T-helper 17 cell (primary cell): ENCODE data around the gene MFAP1. TPM values are rescaled to one million over a fixed set of nuclear protein-coding genes. Genes with fewer than 3 reads are reported as not detected.

Experiments
- ATAC-seq: fragments of 150-1000 bp; cut with Tn5 transposase; 2 replicates; pipeline ENCODE4 v1.10.0; 2021; ENCODE audit warnings: mild to moderate bottlenecking, moderate library complexity
- DNase-seq, 3 donors: peaks; one replicate each; pipeline versions ENCODE4 v3.0.0 to v3.0.0-alpha.2; 2020 to 2021
- H3K9me3 ChIP-seq: one replicate; pipeline ENCODE4 v1.7.0; 2013; ENCODE audit warnings: low read length, mild to moderate bottlenecking; ENCODE audit not compliant: control insufficient read depth, poor library complexity, severe bottlenecking
- H3K27ac Mint-ChIP-seq: one replicate; pipeline ENCODE4 v1.8.0; 2022; ENCODE audit warnings: mild to moderate bottlenecking, moderate library complexity, mixed read lengths
- H3K27me3 Mint-ChIP-seq: one replicate; pipeline ENCODE4 v1.8.0; 2022; ENCODE audit warnings: mixed read lengths
- H3K36me3 Mint-ChIP-seq: one replicate; pipeline ENCODE4 v1.8.0; 2022; ENCODE audit warnings: low read depth, mixed read lengths
- H3K4me1 Mint-ChIP-seq: one replicate; pipeline ENCODE4 v1.8.0; 2022; ENCODE audit warnings: mild to moderate bottlenecking, mixed read lengths
- H3K4me3 Mint-ChIP-seq: one replicate; pipeline ENCODE4 v1.8.0; 2022; ENCODE audit warnings: mild to moderate bottlenecking, moderate library complexity, mixed read lengths
- total RNA-seq, 4 donors: library from RNA in 2 of 4; stranded (reverse) in 2 of 4; gene quantifications; one replicate each; pipeline ENCODE4 v1.2.3 and lab custom pipeline; 2022 to 2026

Gene MFAP1
- total RNA-seq, 2 donors from 2014 or later: 8.9 to 12.1 TPM

GRCh38 chr15:43777267-43777914, 47.1 kb downstream of the MFAP1 start:
- Mint-ChIP-seq H3K27ac (peak overlapping the region; percentile 79), H3K4me3 (peak overlapping the region; percentile 93), H3K27me3 (no peaks in the 10 kb centered on the region), H3K36me3 (no peaks in the 10 kb centered on the region), H3K4me1 (peaks cover 15% of the 10 kb centered on the region)
- DNase-seq (peak; percentile 72 to 78 (median 77)), ATAC-seq (peak; percentile 74)
- no peaks in the 10 kb centered on the region for H3K9me3 ChIP-seq

- H3K27ac Mint-ChIP-seq: peak within 1 kb of the TSS; percentile 79
- H3K27me3 Mint-ChIP-seq: no peaks in the 10 kb centered on the region
- H3K36me3 Mint-ChIP-seq: no peaks in the 10 kb centered on the region
- peaks cover 15% of the 10 kb centered on the region for H3K4me1 Mint-ChIP-seq
- ATAC-seq (peak; percentile 83), DNase-seq (peak; percentile 52 to 73 (median 72))
- H3K9me3 ChIP-seq: no peaks in the 10 kb centered on the region
- H3K4me3 Mint-ChIP-seq: peak within 1 kb of the TSS; percentile 93
Observed at GRCh38 chr15:43776718-43777266, 47.7 kb downstream of the MFAP1 start, which contains the start of gene ELL3. Gene ELL3, minus strand, starts transcription at chr15:43776966. Its CDS starts 65 bp downstream, at chr15:43776901.

GRCh38 chr15:43776101-43776717, 48.3 kb downstream of the MFAP1 start:
- H3K4me1 Mint-ChIP-seq: peaks cover 15% of the 10 kb centered on the region
- H3K4me3 Mint-ChIP-seq: peak overlapping the region; percentile 93
- H3K9me3 ChIP-seq: no peaks in the 10 kb centered on the region
- ATAC-seq (peak; percentile 3), DNase-seq (peak in 2 of 3 donors; percentile 13)
- no peaks in the 10 kb centered on the region for H3K36me3 Mint-ChIP-seq
- no peaks in the 10 kb centered on the region for H3K27me3 Mint-ChIP-seq
- peak overlapping the region; percentile 79 for H3K27ac Mint-ChIP-seq

GRCh38 chr15:43775411-43775965, 49.0 kb downstream of the MFAP1 start:
- H3K27ac Mint-ChIP-seq: peak overlapping the region; percentile 79
- H3K36me3 Mint-ChIP-seq: peaks cover 3% of the 10 kb centered on the region
- ATAC-seq: no peak
- H3K27me3 Mint-ChIP-seq: no peaks in the 10 kb centered on the region
- H3K4me3 Mint-ChIP-seq: peak overlapping the region; percentile 93
- DNase-seq: no peak
- no peaks in the 10 kb centered on the region for H3K9me3 ChIP-seq
- peaks cover 15% of the 10 kb centered on the region for H3K4me1 Mint-ChIP-seq

- Mint-ChIP-seq H3K27me3 (no peaks in the 10 kb centered on the region), H3K4me1 (peaks cover 13% of the 10 kb centered on the region), H3K36me3 (peaks cover 3% of the 10 kb centered on the region), H3K4me3 (no peak overlapping the region), H3K27ac (peak overlapping the region; percentile 69)
- DNase-seq (no peak), ATAC-seq (no peak)
- H3K9me3 ChIP-seq: no peaks in the 10 kb centered on the region
Observed at GRCh38 chr15:43774062-43774461, 50.4 kb downstream of the MFAP1 start.

- ATAC-seq: no peak
- DNase-seq: no peak
- H3K27ac Mint-ChIP-seq: no peak overlapping the region
Observed at GRCh38 chr15:43772624-43773023, 51.9 kb downstream of the MFAP1 start.

GRCh38 chr15:43771816-43772215, 52.7 kb downstream of the MFAP1 start:
- H3K27ac Mint-ChIP-seq: no peak overlapping the region
- peaks cover 3% of the 10 kb centered on the region for H3K36me3 Mint-ChIP-seq
- H3K27me3 Mint-ChIP-seq: no peaks in the 10 kb centered on the region
- H3K4me3 Mint-ChIP-seq: no peak overlapping the region
- DNase-seq: no peak
- peaks cover 3% of the 10 kb centered on the region for H3K4me1 Mint-ChIP-seq
- H3K9me3 ChIP-seq: no peaks in the 10 kb centered on the region
- ATAC-seq: no peak

More at GRCh38 chr15:43772624-43773023, 51.9 kb downstream of the MFAP1 start:
- no peak overlapping the region for H3K4me3 Mint-ChIP-seq
- no peaks in the 10 kb centered on the region for H3K9me3 ChIP-seq
- H3K4me1 Mint-ChIP-seq: peaks cover 9% of the 10 kb centered on the region
- no peaks in the 10 kb centered on the region for H3K27me3 Mint-ChIP-seq
- H3K36me3 Mint-ChIP-seq: peaks cover 3% of the 10 kb centered on the region

GRCh38 chr15:43769584-43770228, 54.8 kb downstream of the MFAP1 start:
- Mint-ChIP-seq H3K4me3 (no peak overlapping the region), H3K4me1 (no peaks in the 10 kb centered on the region), H3K36me3 (peaks cover 3% of the 10 kb centered on the region), H3K27me3 (no peaks in the 10 kb centered on the region), H3K27ac (peak overlapping the region; percentile 34)
- ATAC-seq (peak; percentile 83), DNase-seq (peak; percentile 22 to 46 (median 37))
- H3K9me3 ChIP-seq: no peaks in the 10 kb centered on the region

- H3K4me3 Mint-ChIP-seq: no peak overlapping the region
- peak overlapping the region; percentile 32 for H3K27ac Mint-ChIP-seq
- H3K9me3 ChIP-seq: no peaks in the 10 kb centered on the region
- H3K36me3 Mint-ChIP-seq: peaks cover 3% of the 10 kb centered on the region
- DNase-seq: no peak
- H3K27me3 Mint-ChIP-seq: no peaks in the 10 kb centered on the region
- peaks cover 8% of the 10 kb centered on the region for H3K4me1 Mint-ChIP-seq
- no peak for ATAC-seq
Observed at GRCh38 chr15:43763819-43764446, 60.6 kb downstream of the MFAP1 start.

GRCh38 chr15:43762824-43763223, 61.7 kb downstream of the MFAP1 start:
- Mint-ChIP-seq H3K36me3 (peaks cover 3% of the 10 kb centered on the region), H3K27ac (no peak overlapping the region), H3K4me1 (peaks cover 8% of the 10 kb centered on the region), H3K4me3 (no peak overlapping the region), H3K27me3 (no peaks in the 10 kb centered on the region)
- no peaks in the 10 kb centered on the region for H3K9me3 ChIP-seq
- DNase-seq (no peak), ATAC-seq (no peak)
